HEK293 (cell line): ENCODE results near the gene CFAP221.

Experiments used
- CTCF ChIA-PET: fragments of 350-600 bp; formaldehyde crosslinking; extraction: SDS; loops from one replicate; lab custom pipeline; 2021; ENCODE audit warnings: antibody characterized with exemption; lab: Yijun Ruan, JAX
- POLR2A ChIA-PET: fragments of 300-600 bp; formaldehyde crosslinking; extraction: SDS; loops from one replicate; lab custom pipeline; 2020; ENCODE audit warnings: antibody characterized with exemption, inconsistent platforms; lab: Yijun Ruan, JAX
- H3K27ac ChIP-seq: fragments of 200-500 bp; sonication (Bioruptor generic); 2 replicates; pipeline ENCODE4 v1.5.1; 2014; ENCODE audit warnings: low read depth, low read length, control low read depth, inconsistent platforms; ENCODE audit errors: extremely low read depth
- H3K36me3 ChIP-seq, 2 experiments: fragments of 200-500 bp in 1 of 2; sonication (Bioruptor generic) in 1 of 2; 1 replicate in 1 of 2; 2 replicates in 1 of 2; pipeline ENCODE4 v1.5.1; 2014 to 2017; ENCODE audit warnings: inconsistent platforms in 2 of 2, low read length in 2 of 2; ENCODE audit not compliant: control insufficient read depth in 2 of 2, insufficient read depth in 1 of 2
- H3K4me1 ChIP-seq: fragments of 200-500 bp; sonication (Bioruptor generic); 2 replicates; pipeline ENCODE4 v1.5.1; 2014; ENCODE audit warnings: mild to moderate bottlenecking, low read length, inconsistent platforms; ENCODE audit not compliant: control insufficient read depth, insufficient read depth
- H3K4me3 ChIP-seq: 2 replicates; pipeline ENCODE4 v1.5.1; 2011; ENCODE audit warnings: low read depth, mild to moderate bottlenecking, control low read depth, low read length, moderate library complexity
- H3K9me3 ChIP-seq: fragments of 200-500 bp; sonication (Bioruptor generic); 2 replicates; pipeline ENCODE4 v1.5.1; 2014; ENCODE audit warnings: low read depth, low read length, inconsistent platforms; ENCODE audit not compliant: control insufficient read depth, insufficient read depth
- HOXA7 ChIP-seq: sonication (generic); formaldehyde crosslinking; IDR thresholded peaks from 2 replicates; pipeline ENCODE4 v1.8.1; 2022; ENCODE audit warnings: missing genetic modification reagents, borderline replicate concordance
- HOXD13 ChIP-seq: sonication (generic); formaldehyde crosslinking; IDR thresholded peaks from 2 replicates; pipeline ENCODE4 v1.8.0; 2022; ENCODE audit warnings: missing genetic modification reagents, borderline replicate concordance
- MYNN ChIP-seq: fragments of 450-650 bp; formaldehyde crosslinking; IDR thresholded peaks from 2 replicates; pipeline ENCODE4 v1.5.1; 2016; ENCODE audit warnings: missing biosample characterization, missing genetic modification characterization, borderline replicate concordance
- PBX3 ChIP-seq: sonication (generic); formaldehyde crosslinking; IDR thresholded peaks from 2 replicates; pipeline ENCODE4 v1.8.1; 2022; ENCODE audit warnings: mild to moderate bottlenecking, moderate library complexity, missing genetic modification reagents
- SCRT2 ChIP-seq: fragments of 450-650 bp; formaldehyde crosslinking; IDR thresholded peaks from 2 replicates; pipeline ENCODE4 v1.5.1; 2016; ENCODE audit warnings: missing biosample characterization, missing genetic modification characterization
- SP7 ChIP-seq: fragments of 450-650 bp; formaldehyde crosslinking; IDR thresholded peaks from 2 replicates; pipeline ENCODE4 v1.5.1; 2016; ENCODE audit warnings: missing biosample characterization, missing genetic modification characterization
- WT1 ChIP-seq: fragments of 450-650 bp; formaldehyde crosslinking; IDR thresholded peaks from 2 replicates; pipeline ENCODE4 v1.5.1; 2016; ENCODE audit warnings: missing biosample characterization, missing genetic modification characterization
- ZEB2 ChIP-seq: fragments of 450-650 bp; formaldehyde crosslinking; IDR thresholded peaks from 2 replicates; pipeline ENCODE4 v1.5.1; 2016; ENCODE audit warnings: missing biosample characterization, missing genetic modification characterization
- ZIC2 ChIP-seq: fragments of 450-650 bp; formaldehyde crosslinking; IDR thresholded peaks from 2 replicates; pipeline ENCODE4 v1.5.1; 2016; ENCODE audit warnings: missing biosample characterization, missing genetic modification characterization
- ZNF132 ChIP-seq: fragments of 450-650 bp; formaldehyde crosslinking; IDR thresholded peaks from 2 replicates; pipeline ENCODE4 v1.5.1; 2017; ENCODE audit warnings: missing biosample characterization, missing genetic modification characterization, borderline replicate concordance
- ZNF184 ChIP-seq: fragments of 450-650 bp; IDR thresholded peaks from 2 replicates; pipeline ENCODE4 v1.5.1; 2018; ENCODE audit warnings: missing biosample characterization, mild to moderate bottlenecking, missing genetic modification characterization
- ZNF221 ChIP-seq: fragments of 450-650 bp; formaldehyde crosslinking; IDR thresholded peaks from 2 replicates; pipeline ENCODE4 v1.5.1; 2017; ENCODE audit warnings: missing biosample characterization, missing genetic modification characterization, borderline replicate concordance
- ZNF223 ChIP-seq: fragments of 450-650 bp; formaldehyde crosslinking; IDR thresholded peaks from 2 replicates; pipeline ENCODE4 v1.5.1; 2016; ENCODE audit warnings: missing biosample characterization, missing genetic modification characterization
- ZNF302 ChIP-seq: fragments of 450-650 bp; formaldehyde crosslinking; IDR thresholded peaks from 2 replicates; pipeline ENCODE4 v1.5.1; 2016; ENCODE audit warnings: missing biosample characterization, missing genetic modification characterization, low read depth
- ZNF311 ChIP-seq: fragments of 450-650 bp; formaldehyde crosslinking; IDR thresholded peaks from 2 replicates; pipeline ENCODE4 v1.5.1; 2017; ENCODE audit warnings: missing biosample characterization, missing genetic modification characterization, borderline replicate concordance
- ZNF341 ChIP-seq: fragments of 450-650 bp; formaldehyde crosslinking; IDR thresholded peaks from 2 replicates; pipeline ENCODE4; 2016; ENCODE audit warnings: low read depth, missing biosample characterization, missing genetic modification characterization
- ZNF48 ChIP-seq: fragments of 450-650 bp; formaldehyde crosslinking; IDR thresholded peaks from 2 replicates; pipeline ENCODE4 v1.5.1; 2016; ENCODE audit warnings: missing biosample characterization, missing genetic modification characterization
- ZNF501 ChIP-seq: fragments of 450-650 bp; formaldehyde crosslinking; IDR thresholded peaks from 2 replicates; pipeline ENCODE4 v1.5.1; 2016; ENCODE audit warnings: missing biosample characterization, missing genetic modification characterization
- ZNF529 ChIP-seq: fragments of 450-650 bp; formaldehyde crosslinking; IDR thresholded peaks from 2 replicates; pipeline ENCODE4 v1.5.1; 2017; ENCODE audit warnings: missing genetic modification characterization, missing biosample characterization; ENCODE audit not compliant: insufficient replicate concordance
- ZNF544 ChIP-seq: fragments of 450-650 bp; formaldehyde crosslinking; IDR thresholded peaks from 2 replicates; pipeline ENCODE4 v1.5.0; 2017; ENCODE audit warnings: missing biosample characterization, missing genetic modification characterization
- ZNF596 ChIP-seq: fragments of 450-650 bp; IDR thresholded peaks from 2 replicates; pipeline ENCODE4 v1.5.0; 2018; ENCODE audit warnings: missing biosample characterization, mild to moderate bottlenecking, missing genetic modification characterization, moderate library complexity
- ZNF626 ChIP-seq: fragments of 450-650 bp; sonication (Bioruptor Pico); formaldehyde crosslinking; IDR thresholded peaks from 2 replicates; pipeline ENCODE4 v1.5.1; 2018; ENCODE audit warnings: missing biosample characterization, missing genetic modification characterization, inconsistent platforms
- ZNF654 ChIP-seq: fragments of 450-650 bp; formaldehyde crosslinking; IDR thresholded peaks from 2 replicates; pipeline ENCODE4 v1.5.1; 2016; ENCODE audit warnings: low read depth, missing biosample characterization, missing genetic modification characterization
- ZNF660 ChIP-seq: fragments of 450-650 bp; IDR thresholded peaks from 2 replicates; pipeline ENCODE4 v1.5.1; 2018; ENCODE audit warnings: missing biosample characterization, mild to moderate bottlenecking, missing genetic modification characterization
- ZNF677 ChIP-seq: fragments of 450-650 bp; IDR thresholded peaks from 2 replicates; pipeline ENCODE4 v1.5.0; 2018; ENCODE audit warnings: missing biosample characterization, mild to moderate bottlenecking, missing genetic modification characterization, moderate library complexity
- ZSCAN16 ChIP-seq: fragments of 450-650 bp; formaldehyde crosslinking; IDR thresholded peaks from 2 replicates; pipeline ENCODE4 v1.5.1; 2016; ENCODE audit warnings: missing biosample characterization, missing genetic modification characterization
- TF ChIP-seq, protein P1 (sequence below): fragments of 450-650 bp; formaldehyde crosslinking; IDR thresholded peaks from 2 replicates; pipeline ENCODE4 v1.5.1; 2017; ENCODE audit warnings: missing biosample characterization, missing genetic modification characterization
- TF ChIP-seq, protein P2 (sequence below): fragments of 450-650 bp; formaldehyde crosslinking; IDR thresholded peaks from 2 replicates; pipeline ENCODE4 v1.5.1; 2017; ENCODE audit warnings: missing biosample characterization, missing genetic modification characterization
- TF ChIP-seq, protein P3 (sequence below): fragments of 450-650 bp; formaldehyde crosslinking; IDR thresholded peaks from 2 replicates; pipeline ENCODE4 v1.5.1; 2016; ENCODE audit warnings: missing biosample characterization, missing genetic modification characterization, borderline replicate concordance

The CFAP221 gene

GRCh38 chr2:119692954-119693353 lies 148.7 kb downstream of the CFAP221 start:
- Histone ChIP-seq H3K36me3 (no peaks in the 10 kb centered on the region), H3K9me3 (no peaks in the 10 kb centered on the region), H3K4me3 (no peak overlapping the region)
- CTCF ChIA-PET: interaction anchor here (0.5 to 2.8 kb wide), 2 partner anchors 10 to 588 kb away, joined by 3 to 17 read pairs; no protein-coding TSS in a partner anchor
- TF ChIP-seq ZNF48 (no peak), ZNF501 (tag by site-specific recombination) (no peak), MYNN (tag by site-specific recombination) (no peak), PBX3 (CRISPR knock-in tag) (no peak), ZNF529 (tag by site-specific recombination) (no peak), ZNF596 (tag by site-specific recombination) (no peak), ZNF660 (no peak), ZNF677 (tag by site-specific recombination) (no peak), ZNF311 (no peak), ZNF626 (tag by site-specific recombination) (no peak), ZSCAN16 (tag by site-specific recombination) (no peak), ZEB2 (tag by site-specific recombination) (no peak), SCRT2 (tag by site-specific recombination) (no peak), ZNF221 (no peak), HOXD13 (CRISPR knock-in tag) (no peak)
- TF ChIP-seq, protein P1, sequence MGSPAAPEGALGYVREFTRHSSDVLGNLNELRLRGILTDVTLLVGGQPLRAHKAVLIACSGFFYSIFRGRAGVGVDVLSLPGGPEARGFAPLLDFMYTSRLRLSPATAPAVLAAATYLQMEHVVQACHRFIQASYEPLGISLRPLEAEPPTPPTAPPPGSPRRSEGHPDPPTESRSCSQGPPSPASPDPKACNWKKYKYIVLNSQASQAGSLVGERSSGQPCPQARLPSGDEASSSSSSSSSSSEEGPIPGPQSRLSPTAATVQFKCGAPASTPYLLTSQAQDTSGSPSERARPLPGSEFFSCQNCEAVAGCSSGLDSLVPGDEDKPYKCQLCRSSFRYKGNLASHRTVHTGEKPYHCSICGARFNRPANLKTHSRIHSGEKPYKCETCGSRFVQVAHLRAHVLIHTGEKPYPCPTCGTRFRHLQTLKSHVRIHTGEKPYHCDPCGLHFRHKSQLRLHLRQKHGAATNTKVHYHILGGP (tag by site-specific recombination): no peak
- TF ChIP-seq, protein P2, sequence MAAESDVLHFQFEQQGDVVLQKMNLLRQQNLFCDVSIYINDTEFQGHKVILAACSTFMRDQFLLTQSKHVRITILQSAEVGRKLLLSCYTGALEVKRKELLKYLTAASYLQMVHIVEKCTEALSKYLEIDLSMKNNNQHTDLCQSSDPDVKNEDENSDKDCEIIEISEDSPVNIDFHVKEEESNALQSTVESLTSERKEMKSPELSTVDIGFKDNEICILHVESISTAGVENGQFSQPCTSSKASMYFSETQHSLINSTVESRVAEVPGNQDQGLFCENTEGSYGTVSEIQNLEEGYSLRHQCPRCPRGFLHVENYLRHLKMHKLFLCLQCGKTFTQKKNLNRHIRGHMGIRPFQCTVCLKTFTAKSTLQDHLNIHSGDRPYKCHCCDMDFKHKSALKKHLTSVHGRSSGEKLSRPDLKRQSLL (tag by site-specific recombination): no peak
- TF ChIP-seq, all 188 proteins: peak for 0
- POLR2A ChIA-PET: no interaction called here
- Histone ChIP-seq H3K4me1 (peaks cover 5% of the 10 kb centered on the region; the same call in 1 of the 2 replicates), H3K27ac (no peak overlapping the region)

- Histone ChIP-seq H3K9me3 (no peaks in the 10 kb centered on the region), H3K4me3 (no peak overlapping the region), H3K27ac (no peak overlapping the region), H3K4me1 (peaks cover 5% of the 10 kb centered on the region; the same call in 1 of the 2 replicates), H3K36me3 (no peaks in the 10 kb centered on the region)
- ChIA-PET CTCF (interaction anchor here (0.5 kb wide), 1 partner anchor 587 kb away, joined by 3 read pairs; no protein-coding TSS in a partner anchor), POLR2A (no interaction called here)
- TF ChIP-seq ZNF660 (no peak), SP7 (no peak), ZNF544 (tag by site-specific recombination) (no peak), WT1 (tag by site-specific recombination) (no peak), ZNF132 (tag by site-specific recombination) (no peak), ZNF654 (tag by site-specific recombination) (no peak), ZNF302 (tag by site-specific recombination) (no peak), ZNF223 (tag by site-specific recombination) (no peak), ZNF184 (tag by site-specific recombination) (no peak), ZIC2 (tag by site-specific recombination) (no peak), ZNF341 (tag by site-specific recombination) (no peak), HOXA7 (no peak)
- TF ChIP-seq, protein P3, sequence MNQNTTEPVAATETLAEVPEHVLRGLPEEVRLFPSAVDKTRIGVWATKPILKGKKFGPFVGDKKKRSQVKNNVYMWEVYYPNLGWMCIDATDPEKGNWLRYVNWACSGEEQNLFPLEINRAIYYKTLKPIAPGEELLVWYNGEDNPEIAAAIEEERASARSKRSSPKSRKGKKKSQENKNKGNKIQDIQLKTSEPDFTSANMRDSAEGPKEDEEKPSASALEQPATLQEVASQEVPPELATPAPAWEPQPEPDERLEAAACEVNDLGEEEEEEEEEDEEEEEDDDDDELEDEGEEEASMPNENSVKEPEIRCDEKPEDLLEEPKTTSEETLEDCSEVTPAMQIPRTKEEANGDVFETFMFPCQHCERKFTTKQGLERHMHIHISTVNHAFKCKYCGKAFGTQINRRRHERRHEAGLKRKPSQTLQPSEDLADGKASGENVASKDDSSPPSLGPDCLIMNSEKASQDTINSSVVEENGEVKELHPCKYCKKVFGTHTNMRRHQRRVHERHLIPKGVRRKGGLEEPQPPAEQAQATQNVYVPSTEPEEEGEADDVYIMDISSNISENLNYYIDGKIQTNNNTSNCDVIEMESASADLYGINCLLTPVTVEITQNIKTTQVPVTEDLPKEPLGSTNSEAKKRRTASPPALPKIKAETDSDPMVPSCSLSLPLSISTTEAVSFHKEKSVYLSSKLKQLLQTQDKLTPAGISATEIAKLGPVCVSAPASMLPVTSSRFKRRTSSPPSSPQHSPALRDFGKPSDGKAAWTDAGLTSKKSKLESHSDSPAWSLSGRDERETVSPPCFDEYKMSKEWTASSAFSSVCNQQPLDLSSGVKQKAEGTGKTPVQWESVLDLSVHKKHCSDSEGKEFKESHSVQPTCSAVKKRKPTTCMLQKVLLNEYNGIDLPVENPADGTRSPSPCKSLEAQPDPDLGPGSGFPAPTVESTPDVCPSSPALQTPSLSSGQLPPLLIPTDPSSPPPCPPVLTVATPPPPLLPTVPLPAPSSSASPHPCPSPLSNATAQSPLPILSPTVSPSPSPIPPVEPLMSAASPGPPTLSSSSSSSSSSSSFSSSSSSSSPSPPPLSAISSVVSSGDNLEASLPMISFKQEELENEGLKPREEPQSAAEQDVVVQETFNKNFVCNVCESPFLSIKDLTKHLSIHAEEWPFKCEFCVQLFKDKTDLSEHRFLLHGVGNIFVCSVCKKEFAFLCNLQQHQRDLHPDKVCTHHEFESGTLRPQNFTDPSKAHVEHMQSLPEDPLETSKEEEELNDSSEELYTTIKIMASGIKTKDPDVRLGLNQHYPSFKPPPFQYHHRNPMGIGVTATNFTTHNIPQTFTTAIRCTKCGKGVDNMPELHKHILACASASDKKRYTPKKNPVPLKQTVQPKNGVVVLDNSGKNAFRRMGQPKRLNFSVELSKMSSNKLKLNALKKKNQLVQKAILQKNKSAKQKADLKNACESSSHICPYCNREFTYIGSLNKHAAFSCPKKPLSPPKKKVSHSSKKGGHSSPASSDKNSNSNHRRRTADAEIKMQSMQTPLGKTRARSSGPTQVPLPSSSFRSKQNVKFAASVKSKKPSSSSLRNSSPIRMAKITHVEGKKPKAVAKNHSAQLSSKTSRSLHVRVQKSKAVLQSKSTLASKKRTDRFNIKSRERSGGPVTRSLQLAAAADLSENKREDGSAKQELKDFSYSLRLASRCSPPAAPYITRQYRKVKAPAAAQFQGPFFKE (tag by site-specific recombination): no peak
Measured at GRCh38 chr2:119693567-119693966, 149.3 kb downstream of the CFAP221 start.
